PC-9 (cell line): ENCODE results near the gene SETD6.

Experiments
- CTCF ChIP-seq: fragments of 200-600 bp; sonication (generic); conservative IDR thresholded peaks from 2 replicates; pipeline ENCODE4 v1.6.1; 2017; ENCODE audit warnings: mixed run types, antibody characterized with exemption, mild to moderate bottlenecking, moderate library complexity
- EZH2 ChIP-seq: fragments of 200-600 bp; sonication (generic); IDR thresholded peaks from 2 replicates; pipeline ENCODE4 v1.8.0; 2017; ENCODE audit warnings: antibody characterized with exemption, low read depth

- TF ChIP-seq CTCF (no peak), EZH2 (no peak)
Measured at GRCh38 chr16:58492735-58493134, 22.6 kb upstream of the SETD6 start.
